Activated CD4-positive, alpha-beta memory T cell treated with anti-CD3 and anti-CD28 coated beads for 36 hours (primary cell): Measurements from ENCODE around the gene SLC13A5. TPM values are rescaled to one million over a fixed set of nuclear protein-coding genes. Genes with fewer than 3 reads are reported as not detected.

ENCODE experiments used
- CTCF ChIA-PET: fragments of 350-600 bp; sonication (Branson Sonifier 250); formaldehyde crosslinking; loops from one replicate; lab custom pipeline; 2021; ENCODE audit warnings: antibody characterized with exemption, inconsistent platforms; lab: Charles Lee
- POLR2A ChIA-PET: fragments of 350-600 bp; sonication (Branson Sonifier 250); formaldehyde crosslinking; loops from one replicate; lab custom pipeline; 2021; ENCODE audit warnings: antibody characterized with exemption; lab: Charles Lee
- DNase-seq: peaks from one replicate; pipeline ENCODE4 v3.0.0-alpha.2; 2020
- H3K27ac Mint-ChIP-seq: one replicate; pipeline ENCODE4 v1.8.0; 2021; ENCODE audit warnings: mixed read lengths
- H3K27me3 Mint-ChIP-seq: one replicate; pipeline ENCODE4 v1.8.0; 2021; ENCODE audit warnings: mixed read lengths
- H3K36me3 Mint-ChIP-seq: one replicate; pipeline ENCODE4 v1.8.0; 2021; ENCODE audit warnings: mixed read lengths
- H3K4me1 Mint-ChIP-seq: one replicate; pipeline ENCODE4 v1.8.0; 2021; ENCODE audit warnings: low read depth, mixed read lengths
- H3K4me3 Mint-ChIP-seq: one replicate; pipeline ENCODE4 v1.8.0; 2021; ENCODE audit warnings: mild to moderate bottlenecking, mixed read lengths
- H3K9me3 Mint-ChIP-seq: one replicate; pipeline ENCODE4 v1.8.0; 2021; ENCODE audit warnings: mixed read lengths
- intact Hi-C: fragments of 100-400 bp; cut with micrococcal nuclease; formaldehyde crosslinking; loops from one replicate; pipeline ENCODE4 v1.15.1; 2023
- total RNA-seq, 2 experiments: library from RNA; stranded (reverse); gene quantifications; one replicate each; pipeline ENCODE4 v1.2.3, GENCODE V29; 2021

Gene SLC13A5
- total RNA-seq, 2 experiments from 2014 or later, result not detected

- no peak overlapping the region for H3K4me3 Mint-ChIP-seq
- peaks cover 5% of the 10 kb centered on the region for H3K4me1 Mint-ChIP-seq
- POLR2A ChIA-PET, result no interaction called here
- no peaks in the 10 kb centered on the region for H3K36me3 Mint-ChIP-seq
- no peak for DNase-seq
- H3K27ac Mint-ChIP-seq, result no peak overlapping the region
- H3K9me3 Mint-ChIP-seq, result no peaks in the 10 kb centered on the region
- intact Hi-C loops, result no loop called here
- peaks cover 19% of the 10 kb centered on the region for H3K27me3 Mint-ChIP-seq
- CTCF ChIA-PET, result no interaction called here
Observed at GRCh38 chr17:6681671-6682070, 31.5 kb downstream of the SLC13A5 start.

- Mint-ChIP-seq H3K27ac (no peak overlapping the region), H3K4me3 (no peak overlapping the region), H3K9me3 (no peaks in the 10 kb centered on the region), H3K4me1 (peaks cover 5% of the 10 kb centered on the region), H3K36me3 (no peaks in the 10 kb centered on the region), H3K27me3 (peaks cover 19% of the 10 kb centered on the region)
- no peak for DNase-seq
- ChIA-PET POLR2A (no interaction called here), CTCF (no interaction called here)
- intact Hi-C loops, result no loop called here
Observed at GRCh38 chr17:6681176-6681575, 32.0 kb downstream of the SLC13A5 start.

GRCh38 chr17:6679241-6679640 is 33.9 kb downstream of the SLC13A5 start:
- intact Hi-C loops, result no loop called here
- Mint-ChIP-seq H3K27ac (no peak overlapping the region), H3K9me3 (no peaks in the 10 kb centered on the region), H3K36me3 (no peaks in the 10 kb centered on the region), H3K27me3 (peaks cover 19% of the 10 kb centered on the region), H3K4me3 (no peak overlapping the region), H3K4me1 (peaks cover 5% of the 10 kb centered on the region)
- no peak for DNase-seq
- ChIA-PET CTCF (interaction anchor here (0.6 kb wide), 1 partner anchor 389 kb away, joined by 3 read pairs; no protein-coding TSS in a partner anchor), POLR2A (no interaction called here)

- Mint-ChIP-seq H3K4me1 (peaks cover 5% of the 10 kb centered on the region), H3K36me3 (no peaks in the 10 kb centered on the region), H3K27me3 (peaks cover 17% of the 10 kb centered on the region), H3K27ac (no peak overlapping the region), H3K4me3 (no peak overlapping the region), H3K9me3 (no peaks in the 10 kb centered on the region)
- intact Hi-C loops, result no loop called here
- POLR2A ChIA-PET, result no interaction called here
- CTCF ChIA-PET, result interaction anchor here (1.0 kb wide), 1 partner anchor 217 kb away, joined by 3 read pairs; no protein-coding TSS in a partner anchor
- DNase-seq, result no peak
Observed at GRCh38 chr17:6677946-6678345, 35.2 kb downstream of the SLC13A5 start.

- Mint-ChIP-seq H3K9me3 (no peaks in the 10 kb centered on the region), H3K36me3 (no peaks in the 10 kb centered on the region), H3K27me3 (peaks cover 14% of the 10 kb centered on the region), H3K4me1 (peaks cover 5% of the 10 kb centered on the region), H3K27ac (no peak overlapping the region), H3K4me3 (no peak overlapping the region)
- CTCF ChIA-PET, result interaction anchor here (1.0 kb wide), 2 partner anchors 11 to 218 kb away, joined by 3 to 4 read pairs; no protein-coding TSS in a partner anchor
- POLR2A ChIA-PET, result no interaction called here
- peak; percentile 32 for DNase-seq
- intact Hi-C loops, result no loop called here
Observed at GRCh38 chr17:6677158-6677831, 35.9 kb downstream of the SLC13A5 start.

DNA sequence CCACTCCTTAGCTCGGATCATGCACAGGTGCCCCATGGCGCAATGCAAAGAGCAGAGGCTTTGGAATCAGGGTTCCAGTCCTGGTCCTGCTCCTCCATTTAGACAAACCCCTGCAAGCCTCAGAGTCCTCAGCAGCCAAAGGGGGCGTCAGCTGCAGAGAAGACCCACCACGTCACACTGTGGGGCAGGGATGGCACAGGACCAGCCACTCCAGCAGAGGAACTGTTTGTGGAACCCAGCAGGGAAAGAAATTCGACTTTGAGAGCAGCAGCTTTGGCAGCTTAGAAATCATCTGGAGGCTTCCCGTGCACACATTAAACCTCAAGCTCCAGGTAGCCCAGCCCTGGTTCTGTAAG is 36.4 kb downstream of the SLC13A5 start:
- ChIA-PET CTCF (interaction anchor here (1.0 kb wide), 1 partner anchor 10 kb away, joined by 4 read pairs; no protein-coding TSS in a partner anchor), POLR2A (interaction anchor here (0.6 kb wide), 1 partner anchor 112 kb away, joined by 7 read pairs; no protein-coding TSS in a partner anchor)
- no peak overlapping the region for H3K4me3 Mint-ChIP-seq
- H3K27ac Mint-ChIP-seq, result no peak overlapping the region
- intact Hi-C loops, result no loop called here
- H3K4me1 Mint-ChIP-seq, result peaks cover 5% of the 10 kb centered on the region
- no peak for DNase-seq
- H3K36me3 Mint-ChIP-seq, result no peaks in the 10 kb centered on the region
- H3K27me3 Mint-ChIP-seq, result peaks cover 13% of the 10 kb centered on the region
- no peaks in the 10 kb centered on the region for H3K9me3 Mint-ChIP-seq

DNA sequence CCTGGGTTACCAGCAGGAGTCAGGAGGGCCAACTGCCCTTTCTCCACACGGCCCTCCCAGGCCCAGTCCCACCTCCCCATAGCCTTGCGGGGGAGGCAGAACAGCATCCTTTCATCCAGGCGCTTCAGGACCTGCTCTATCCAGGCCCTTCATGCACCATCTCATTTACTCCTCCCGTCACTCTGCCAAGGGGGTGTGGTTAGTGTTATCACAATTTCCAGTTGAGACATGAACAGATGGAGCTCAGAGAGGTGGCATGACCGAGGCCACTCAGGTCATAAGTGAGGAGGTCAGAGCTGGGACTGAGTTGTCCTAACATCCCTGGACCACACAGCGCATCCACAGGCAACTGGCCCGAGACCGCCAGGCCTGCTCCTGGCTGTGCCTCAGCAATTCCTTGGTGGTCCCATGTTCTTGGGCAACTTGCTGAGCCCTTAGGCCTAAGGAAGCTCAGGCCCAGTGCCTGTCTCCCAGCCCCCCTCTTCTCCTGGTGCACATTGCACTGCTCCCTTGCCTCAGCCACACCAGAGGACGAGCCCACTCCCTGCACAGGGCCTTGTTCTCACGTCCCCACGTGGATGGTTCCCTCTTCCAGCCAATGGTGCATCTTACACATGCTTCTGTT is 37.9 kb downstream of the SLC13A5 start:
- Mint-ChIP-seq H3K36me3 (no peaks in the 10 kb centered on the region), H3K9me3 (no peaks in the 10 kb centered on the region), H3K27me3 (peaks cover 10% of the 10 kb centered on the region), H3K4me1 (peaks cover 5% of the 10 kb centered on the region), H3K27ac (no peak overlapping the region), H3K4me3 (no peak overlapping the region)
- intact Hi-C loops, result no loop called here
- POLR2A ChIA-PET, result no interaction called here
- no peak for DNase-seq
- CTCF ChIA-PET, result no interaction called here

DNA sequence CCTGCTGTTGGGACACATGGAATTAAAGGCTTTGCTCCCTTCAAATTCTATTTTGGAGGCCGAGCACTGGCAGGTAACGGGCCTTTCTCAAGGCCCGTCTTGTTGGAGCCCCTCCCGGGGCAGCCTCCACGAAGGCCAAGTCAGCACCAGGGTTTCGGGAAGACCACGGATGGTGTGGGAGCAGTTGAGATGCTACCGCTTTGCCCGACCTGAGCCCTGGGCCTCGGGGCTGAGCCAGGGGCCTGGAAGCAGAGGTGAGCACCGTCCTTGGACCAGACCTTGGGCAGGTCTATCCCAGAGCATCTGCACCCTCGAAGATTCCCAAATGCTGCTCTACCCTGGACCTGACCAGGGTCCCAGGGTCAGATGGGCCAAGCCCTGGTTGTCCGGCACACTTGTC is 38.6 kb downstream of the SLC13A5 start:
- no peak overlapping the region for H3K27ac Mint-ChIP-seq
- POLR2A ChIA-PET, result no interaction called here
- H3K36me3 Mint-ChIP-seq, result no peaks in the 10 kb centered on the region
- H3K4me3 Mint-ChIP-seq, result no peak overlapping the region
- intact Hi-C loops, result no loop called here
- H3K27me3 Mint-ChIP-seq, result peaks cover 8% of the 10 kb centered on the region
- DNase-seq, result no peak
- no peaks in the 10 kb centered on the region for H3K9me3 Mint-ChIP-seq
- H3K4me1 Mint-ChIP-seq, result peaks cover 5% of the 10 kb centered on the region
- CTCF ChIA-PET, result no interaction called here

- ChIA-PET CTCF (no interaction called here), POLR2A (no interaction called here)
- Mint-ChIP-seq H3K36me3 (no peaks in the 10 kb centered on the region), H3K9me3 (no peaks in the 10 kb centered on the region), H3K4me3 (no peak overlapping the region), H3K27ac (no peak overlapping the region), H3K27me3 (no peaks in the 10 kb centered on the region), H3K4me1 (peaks cover 2% of the 10 kb centered on the region)
- intact Hi-C loops, result no loop called here
- no peak for DNase-seq
Observed at GRCh38 chr17:6671431-6671830, 41.7 kb downstream of the SLC13A5 start.

DNA sequence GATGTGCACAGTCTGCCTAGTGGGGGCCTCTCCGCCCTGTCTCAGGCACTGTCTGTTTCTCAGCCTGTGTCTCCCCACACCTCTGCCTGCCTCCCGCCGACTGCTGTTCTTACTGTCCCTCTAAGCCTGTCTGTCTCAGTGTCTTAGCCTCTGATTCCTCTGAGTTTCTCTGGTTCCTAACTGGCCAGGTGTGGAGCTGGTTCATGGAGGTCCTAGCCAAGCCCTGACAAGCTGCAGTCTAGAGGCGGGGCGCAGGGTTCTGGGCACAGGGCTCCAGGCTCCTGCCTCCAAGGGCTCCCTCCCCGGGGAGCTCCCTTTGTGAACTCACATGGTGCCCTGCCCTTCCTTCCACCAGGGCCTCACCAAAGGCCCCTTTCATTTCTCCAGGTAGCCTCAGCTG is 42.2 kb downstream of the SLC13A5 start:
- CTCF ChIA-PET, result no interaction called here

DNA sequence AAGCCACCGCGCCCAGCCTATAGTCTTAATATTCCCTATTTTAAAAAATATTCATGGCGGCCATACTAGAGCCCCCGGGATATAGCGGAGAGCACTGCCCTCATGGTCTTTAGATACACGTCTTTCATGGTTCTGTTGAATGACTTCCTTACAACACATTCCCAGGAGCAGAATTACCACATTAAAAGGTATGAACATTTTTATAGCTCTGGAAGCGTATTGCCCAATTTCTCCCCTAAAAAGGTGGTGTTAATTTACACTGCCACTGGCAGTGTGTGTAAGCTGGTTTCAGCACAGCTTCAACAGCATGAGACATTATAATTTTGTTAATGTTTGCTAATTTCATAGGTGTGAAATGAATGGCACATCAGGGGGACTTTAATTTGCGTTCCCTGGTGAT is 42.6 kb downstream of the SLC13A5 start:
- ChIA-PET POLR2A (no interaction called here), CTCF (interaction anchor here (1.2 kb wide), 1 partner anchor 223 kb away, joined by 4 read pairs; no protein-coding TSS in a partner anchor)
- no peak for DNase-seq
- H3K27ac Mint-ChIP-seq, result no peak overlapping the region
- intact Hi-C loops, result no loop called here
- peaks cover 2% of the 10 kb centered on the region for H3K4me1 Mint-ChIP-seq
- no peaks in the 10 kb centered on the region for H3K9me3 Mint-ChIP-seq
- H3K36me3 Mint-ChIP-seq, result no peaks in the 10 kb centered on the region
- H3K4me3 Mint-ChIP-seq, result no peak overlapping the region
- H3K27me3 Mint-ChIP-seq, result no peaks in the 10 kb centered on the region

More for the DNA sequence above, 42.2 kb downstream of the SLC13A5 start:
- Mint-ChIP-seq H3K36me3 (no peaks in the 10 kb centered on the region), H3K4me1 (peaks cover 2% of the 10 kb centered on the region), H3K27me3 (no peaks in the 10 kb centered on the region), H3K27ac (no peak overlapping the region), H3K4me3 (no peak overlapping the region), H3K9me3 (no peaks in the 10 kb centered on the region)
- intact Hi-C loops, result no loop called here
- POLR2A ChIA-PET, result no interaction called here
- no peak for DNase-seq

DNA sequence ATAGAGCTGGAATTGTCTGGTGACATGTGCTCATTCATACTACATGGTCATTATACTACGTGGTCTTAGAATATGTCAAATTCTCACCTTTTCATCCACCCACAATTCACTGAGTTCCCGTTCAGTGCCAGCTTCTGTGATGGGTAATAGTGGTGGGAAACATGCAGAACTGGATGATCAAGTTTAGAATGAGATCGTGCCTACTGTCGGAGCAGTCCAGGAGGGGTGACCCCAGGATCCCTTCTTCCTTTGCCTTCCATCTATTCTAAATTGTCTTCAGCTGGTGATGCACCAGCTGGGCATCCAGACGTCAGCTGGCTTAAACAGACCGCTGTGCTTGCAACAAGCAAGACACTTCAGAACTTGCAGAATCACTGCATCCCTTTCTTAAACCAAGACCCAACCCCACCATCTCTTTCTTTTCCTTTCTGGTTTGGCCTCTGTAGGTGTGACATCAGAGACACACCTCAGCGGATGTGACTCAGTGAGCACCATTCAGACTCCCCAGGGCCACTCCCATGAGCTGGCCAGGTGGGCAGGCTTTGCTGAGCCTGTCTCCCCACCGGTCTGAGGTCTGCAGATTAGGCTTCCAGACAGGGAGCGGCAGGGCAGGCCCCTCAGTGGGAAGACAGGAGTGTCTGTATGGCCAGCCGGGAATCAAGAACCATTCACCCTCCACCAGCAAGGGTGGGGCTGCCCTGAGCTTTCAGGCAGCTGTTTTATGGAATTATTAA is 43.5 kb downstream of the SLC13A5 start:
- H3K4me1 Mint-ChIP-seq, result peaks cover 2% of the 10 kb centered on the region
- H3K27me3 Mint-ChIP-seq, result no peaks in the 10 kb centered on the region
- ChIA-PET POLR2A (no interaction called here), CTCF (interaction anchor here (0.9 to 1.5 kb wide), 3 partner anchors 173 to 224 kb away, joined by 3 to 4 read pairs (median 3); no protein-coding TSS in a partner anchor)
- H3K9me3 Mint-ChIP-seq, result no peaks in the 10 kb centered on the region
- DNase-seq, result no peak
- H3K36me3 Mint-ChIP-seq, result no peaks in the 10 kb centered on the region
- H3K4me3 Mint-ChIP-seq, result no peak overlapping the region
- no peak overlapping the region for H3K27ac Mint-ChIP-seq
- intact Hi-C loops, result loop anchor here (5.0 to 10.0 kb wide), 2 partner anchors 225 to 333 kb away; no protein-coding TSS in a partner anchor
